Neural cell (in vitro differentiated cells): Measurements from ENCODE around the gene CNPPD1. TPM values are rescaled to one million over a fixed set of nuclear protein-coding genes. Genes with fewer than 3 reads are reported as not detected.

Source experiments
- H2AFZ ChIP-seq: fragments of 200-600, 300-800 bp; sonication (generic), shearing (Covaris generic); 2 replicates; pipeline ENCODE4 v1.6.0; 2014; ENCODE audit warnings: low read depth, mild to moderate bottlenecking, antibody characterized with exemption, low read length, moderate library complexity
- H3F3A ChIP-seq: fragments of 200-600 bp; shearing (Covaris generic); 2 replicates; pipeline ENCODE4 v1.6.1; 2016; ENCODE audit warnings: mild to moderate bottlenecking, moderate library complexity, mixed read lengths, antibody characterized with exemption, low read length; ENCODE audit not compliant: insufficient read depth, poor library complexity, severe bottlenecking
- H3K27ac ChIP-seq: fragments of 200-600, 300-800 bp; sonication (generic), shearing (Covaris generic); 2 replicates; pipeline ENCODE4 v1.5.1; 2014; ENCODE audit warnings: mild to moderate bottlenecking, low read length, moderate library complexity
- H3K27me3 ChIP-seq: fragments of 300-800, 200-600 bp; sonication (generic), shearing (Covaris generic); 2 replicates; pipeline ENCODE4 v1.6.0; 2014; ENCODE audit warnings: mild to moderate bottlenecking, low read depth, low read length, moderate library complexity; ENCODE audit not compliant: insufficient read depth
- H3K36me3 ChIP-seq: fragments of 300-800, 200-600 bp; sonication (generic), shearing (Covaris generic); 2 replicates; pipeline ENCODE4 v1.5.1; 2014; ENCODE audit warnings: mild to moderate bottlenecking, antibody characterized with exemption, low read length, moderate library complexity; ENCODE audit not compliant: insufficient read depth
- H3K4me2 ChIP-seq: fragments of 300-800, 200-600 bp; sonication (generic), shearing (Covaris generic); 2 replicates; pipeline ENCODE4 v1.6.0; 2014; ENCODE audit warnings: mild to moderate bottlenecking, low read length
- H3K4me3 ChIP-seq: fragments of 300-800, 200-600 bp; sonication (generic), shearing (Covaris generic); 2 replicates; pipeline ENCODE4 v1.5.1; 2014; ENCODE audit warnings: mild to moderate bottlenecking, low read length, moderate library complexity
- H3K79me2 ChIP-seq: fragments of 200-600 bp; shearing (Covaris generic); replicated peaks from 2 replicates; pipeline ENCODE4 v1.6.0; 2014; ENCODE audit warnings: mild to moderate bottlenecking, low read length, moderate library complexity; ENCODE audit not compliant: insufficient read depth
- H3K9ac ChIP-seq: fragments of 300-800, 200-600 bp; sonication (generic), shearing (Covaris generic); 2 replicates; pipeline ENCODE4 v1.6.1; 2016; ENCODE audit warnings: mild to moderate bottlenecking, low read length, mixed read lengths
- H3K9me2 ChIP-seq: fragments of 200-600 bp; shearing (Covaris generic); 2 replicates; pipeline ENCODE4 v1.6.1; 2016; ENCODE audit warnings: mild to moderate bottlenecking, low read length, mixed read lengths; ENCODE audit not compliant: insufficient read depth
- H3K9me3 ChIP-seq: fragments of 200-600, 300-800 bp; sonication (generic), shearing (Covaris generic); 2 replicates; pipeline ENCODE4 v1.6.1; 2016; ENCODE audit warnings: mild to moderate bottlenecking, mixed run types, low read length, moderate library complexity, mixed read lengths
- H4K20me1 ChIP-seq: fragments of 200-600 bp; shearing (Covaris generic); 2 replicates; pipeline ENCODE4 v1.6.1; 2016; ENCODE audit warnings: mild to moderate bottlenecking, mixed run types; ENCODE audit not compliant: insufficient read depth
- CTCF ChIP-seq: fragments of 450-650 bp; IDR thresholded peaks from 2 replicates; pipeline ENCODE4 v1.5.1; 2014; ENCODE audit warnings: antibody characterized with exemption, mild to moderate bottlenecking, moderate library complexity; ENCODE audit not compliant: poor library complexity, severe bottlenecking
- EP300 ChIP-seq: fragments of 450-650 bp; conservative IDR thresholded peaks from 2 replicates; pipeline ENCODE4 v1.6.1; 2014; ENCODE audit warnings: antibody characterized with exemption, mild to moderate bottlenecking, moderate library complexity; ENCODE audit not compliant: poor library complexity, severe bottlenecking
- EZH2 ChIP-seq: fragments of 200-600, 300-800 bp; shearing (Covaris generic), sonication (generic); IDR thresholded peaks from 2 replicates; pipeline ENCODE4 v1.6.1; 2014; ENCODE audit warnings: antibody characterized with exemption, low read length, borderline replicate concordance, mild to moderate bottlenecking; ENCODE audit not compliant: insufficient read depth, poor library complexity, severe bottlenecking
- MXI1 ChIP-seq: fragments of 450-650 bp; conservative IDR thresholded peaks from 2 replicates; pipeline ENCODE4 v1.6.1; 2014; ENCODE audit warnings: antibody characterized with exemption, mild to moderate bottlenecking; ENCODE audit not compliant: poor library complexity, severe bottlenecking
- POLR2AphosphoS5 ChIP-seq: IDR thresholded peaks from 2 replicates; pipeline ENCODE4 v1.6.1; 2012
- RAD21 ChIP-seq: fragments of 450-650 bp; conservative IDR thresholded peaks from 2 replicates; pipeline ENCODE4 v1.6.1; 2014; ENCODE audit warnings: antibody characterized with exemption, mild to moderate bottlenecking, moderate library complexity
- REST ChIP-seq: IDR thresholded peaks from 2 replicates; pipeline ENCODE4 v1.6.1; 2012; ENCODE audit warnings: borderline replicate concordance
- SMC3 ChIP-seq: fragments of 450-650 bp; conservative IDR thresholded peaks from 2 replicates; pipeline ENCODE4 v1.6.1; 2014; ENCODE audit warnings: antibody characterized with exemption, mild to moderate bottlenecking, moderate library complexity; ENCODE audit not compliant: poor library complexity
- TAF1 ChIP-seq: IDR thresholded peaks from 2 replicates; pipeline ENCODE4 v1.6.1; 2012; ENCODE audit warnings: low read depth
- polyA plus RNA-seq: library from polyadenylated mRNA; depleted of rRNA; stranded (reverse); fragments of >200 nt; gene quantifications from 2 replicates; pipeline ENCODE4 v1.2.3, GENCODE V29; 2014

Gene CNPPD1
- polyA plus RNA-seq, 1 donor from 2014 or later = 89.1 TPM

DNA sequence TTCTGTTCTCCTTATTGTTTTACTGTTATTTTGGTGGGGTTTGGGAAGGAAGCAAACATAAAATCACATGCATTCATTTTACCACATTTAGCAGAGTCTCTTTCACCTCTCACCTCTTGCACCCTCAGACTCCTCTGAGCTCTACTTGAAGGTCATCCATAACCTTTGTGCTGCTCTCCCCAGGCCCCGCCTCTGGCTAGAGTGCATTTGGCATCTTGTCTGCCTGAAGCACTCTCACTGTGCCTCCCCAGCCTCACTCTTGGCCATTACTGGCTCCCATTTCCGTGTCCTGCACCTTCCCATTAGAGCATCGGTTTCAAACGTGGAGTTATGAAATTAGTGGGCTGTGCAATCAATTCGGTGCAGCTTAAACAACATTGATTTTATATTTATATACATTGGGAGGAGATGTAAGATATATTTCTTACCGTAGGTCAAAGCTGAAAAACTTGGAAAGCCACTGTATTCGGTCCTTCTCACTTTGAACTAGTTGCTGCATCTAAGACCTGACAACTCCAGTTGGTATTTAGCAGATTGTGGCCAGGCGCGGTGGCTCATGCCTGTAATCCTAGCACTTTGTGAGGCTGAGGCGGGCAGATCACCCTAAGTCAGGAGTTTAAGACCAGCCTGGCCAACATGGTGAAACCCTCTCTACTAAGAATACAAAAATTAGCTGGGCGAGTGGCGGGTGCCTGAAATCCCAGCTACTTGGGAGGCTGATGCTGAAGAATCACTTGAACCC is 22.9 kb upstream of the CNPPD1 start:
- Histone ChIP-seq H3K9ac (no peak overlapping the region), H3K4me3 (no peak overlapping the region), H2AFZ (no peak overlapping the region), H3K79me2 (no peaks in the 10 kb centered on the region), H3K4me2 (no peak overlapping the region), H3K36me3 (no peaks in the 10 kb centered on the region), H3K9me3 (no peaks in the 10 kb centered on the region), H3K9me2 (no peaks in the 10 kb centered on the region), H4K20me1 (no peaks in the 10 kb centered on the region), H3K27ac (no peak overlapping the region), H3K27me3 (no peaks in the 10 kb centered on the region), H3F3A (no peaks in the 10 kb centered on the region)
- no peak for TF ChIP-seq TAF1
- no peak for TF ChIP-seq REST
- no peak for TF ChIP-seq EP300
- no peak for TF ChIP-seq CTCF
- no peak for TF ChIP-seq MXI1

DNA sequence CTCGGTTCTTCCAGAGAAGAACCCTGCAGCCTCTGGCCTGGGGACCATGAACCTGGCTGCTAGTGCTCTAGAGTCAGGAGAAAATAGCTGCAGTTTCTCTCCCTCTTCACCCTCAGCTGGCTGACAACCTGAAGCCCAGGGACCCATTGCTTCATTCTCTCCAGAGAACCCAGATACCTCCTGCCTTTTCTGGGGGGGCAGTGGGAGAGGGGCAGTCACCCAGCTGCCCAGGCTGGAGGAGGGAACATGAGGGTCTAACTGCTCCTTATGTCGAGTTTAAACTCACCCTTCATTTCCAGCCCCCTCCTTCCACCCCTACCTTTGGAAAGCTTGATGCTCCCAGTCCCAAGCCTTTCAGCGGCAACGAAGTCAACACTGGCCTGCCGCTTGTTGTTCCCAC is 22.2 kb upstream of the CNPPD1 start:
- Histone ChIP-seq H3K4me3 (no peak overlapping the region), H3K27ac (no peak overlapping the region), H3F3A (no peaks in the 10 kb centered on the region), H3K79me2 (no peaks in the 10 kb centered on the region), H3K27me3 (no peaks in the 10 kb centered on the region), H2AFZ (no peak overlapping the region), H4K20me1 (no peaks in the 10 kb centered on the region), H3K9me2 (no peaks in the 10 kb centered on the region), H3K4me2 (no peak overlapping the region), H3K36me3 (no peaks in the 10 kb centered on the region), H3K9ac (no peak overlapping the region), H3K9me3 (no peaks in the 10 kb centered on the region)
- no peak for TF ChIP-seq EP300
- TF ChIP-seq RAD21 = no peak
- TF ChIP-seq EZH2 = no peak

GRCh38 chr2:219197388-219197787 is 20.7 kb upstream of the CNPPD1 start:
- TF ChIP-seq TAF1 (no peak), POLR2AphosphoS5 (no peak), EZH2 (no peak), SMC3 (no peak), REST (no peak), EP300 (no peak), CTCF (no peak), MXI1 (no peak), RAD21 (no peak)
- Histone ChIP-seq H3K79me2 (no peaks in the 10 kb centered on the region), H3F3A (no peaks in the 10 kb centered on the region), H3K4me2 (no peak overlapping the region), H3K9ac (no peak overlapping the region), H3K9me3 (no peaks in the 10 kb centered on the region), H3K27me3 (no peaks in the 10 kb centered on the region), H4K20me1 (no peaks in the 10 kb centered on the region), H3K27ac (no peak overlapping the region), H3K36me3 (no peaks in the 10 kb centered on the region), H3K4me3 (no peak overlapping the region), H2AFZ (no peak overlapping the region), H3K9me2 (no peaks in the 10 kb centered on the region)
